ENCODE measurements around the gene GBX1.

GRCh38 chr7:151185762-151186639 lies 18.5 kb upstream of the GBX1 start:
- TF ChIP-seq CTCF (conservative IDR thresholded peaks at IDR 0.05) (no peak), ZFX (IDR thresholded peaks at IDR 0.05) (no peak)
